Measurements from ENCODE around the gene NTRK3.

The NTRK3 gene

DNA sequence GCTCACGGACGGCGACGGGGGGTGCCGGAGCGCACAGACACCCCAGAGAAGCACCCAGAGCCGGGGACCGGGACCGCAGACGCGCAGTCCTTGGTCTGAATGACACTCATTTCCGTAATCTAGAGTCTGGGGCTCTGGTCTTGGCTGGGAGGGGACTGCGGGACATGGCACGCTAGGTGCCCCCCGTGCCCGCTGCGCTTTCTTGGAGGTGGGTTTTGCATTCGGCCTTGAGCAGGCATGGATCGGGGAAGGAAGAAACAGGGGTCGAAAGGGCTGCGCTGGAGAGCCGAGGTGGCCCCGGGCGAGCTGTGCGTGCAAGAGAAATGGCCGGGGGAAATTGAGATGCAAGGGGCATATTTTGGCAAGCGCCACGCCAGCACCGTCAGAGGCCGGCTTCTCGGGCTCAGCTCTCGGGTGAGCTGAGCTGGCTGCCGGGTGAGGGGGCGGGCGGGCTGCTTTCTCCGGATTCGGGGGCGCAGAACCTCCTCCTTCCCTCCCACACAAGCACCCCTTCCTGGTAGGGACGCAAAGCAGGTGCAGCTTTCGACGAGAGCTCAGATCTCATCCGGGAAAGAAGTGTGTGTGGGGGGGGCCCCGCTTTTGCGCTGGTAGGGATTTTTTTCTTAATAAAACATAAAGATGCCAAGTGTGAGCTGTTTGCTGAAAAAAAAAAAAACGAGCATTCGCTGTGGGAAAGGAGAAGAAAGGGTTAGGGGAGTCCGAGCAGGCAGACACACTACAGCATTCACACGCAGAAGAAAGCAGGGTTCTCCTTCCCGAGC is 963 bp upstream of the NTRK3 start:
- no peak for DNase-seq

DNA sequence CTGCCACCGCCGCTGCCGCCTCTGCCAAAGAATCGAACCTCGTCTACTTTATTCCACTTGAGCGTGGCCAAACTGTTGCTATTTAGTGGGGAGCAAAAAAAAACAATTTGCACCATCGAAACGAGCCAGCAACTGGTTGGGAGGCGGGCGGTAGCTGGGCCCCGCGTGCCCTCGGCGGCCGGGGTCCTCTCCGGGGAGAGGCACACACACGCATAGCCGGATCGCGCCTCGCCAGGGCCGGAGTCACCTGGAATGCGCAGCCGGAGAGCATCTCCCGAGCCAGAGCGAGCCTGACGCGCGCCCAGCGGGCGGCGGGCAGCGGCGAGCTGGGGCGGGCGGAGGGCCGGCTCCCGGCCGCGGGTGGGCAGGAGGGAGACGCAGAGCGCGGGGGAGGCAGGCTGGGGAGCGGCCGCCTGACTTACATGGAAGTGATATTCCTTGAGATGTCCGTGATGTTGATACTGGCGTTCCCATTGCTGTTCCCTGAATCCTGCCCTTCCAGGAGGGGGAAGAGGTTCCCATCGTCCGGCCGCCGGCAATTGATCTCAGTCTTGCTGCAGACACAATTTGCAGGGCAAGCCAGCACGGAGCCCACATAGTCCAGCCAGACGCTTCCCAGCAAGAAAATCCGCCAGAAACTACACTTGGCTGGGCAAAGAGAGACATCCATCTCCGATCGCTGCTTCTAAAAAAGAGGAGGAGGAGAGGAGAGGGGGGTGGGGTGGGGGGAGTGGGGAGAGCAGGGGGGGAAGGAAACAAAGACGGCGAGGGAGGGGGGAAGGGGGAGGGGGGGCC is 858 bp downstream of the NTRK3 start:
- no peak for DNase-seq

- no peak for DNase-seq
These were observed 1.5 kb downstream of the NTRK3 start for GRCh38 chr15:88255087-88255483.

DNA sequence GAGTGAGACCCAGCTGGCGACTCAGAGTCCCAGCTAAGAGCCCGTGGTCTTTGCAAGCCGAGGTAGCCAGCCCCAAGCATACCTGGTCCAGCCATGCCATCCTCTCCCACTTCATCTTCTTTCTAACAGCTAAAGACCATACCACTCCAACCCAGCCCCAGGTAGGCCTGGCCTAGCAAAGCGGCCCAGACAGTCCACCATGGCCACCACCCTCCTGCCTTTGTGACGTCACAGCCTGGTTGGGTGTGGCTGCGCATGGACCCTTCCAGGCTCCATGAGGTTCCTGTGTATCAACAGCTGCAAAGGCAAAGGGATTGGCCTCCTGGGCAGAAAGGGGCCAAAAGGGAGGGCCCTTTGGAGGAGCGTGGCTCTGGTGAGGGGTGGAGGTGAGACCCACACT is 4.1 kb downstream of the NTRK3 start:
- no peak for DNase-seq

- DNase-seq, result no peak
These were observed 5.7 kb downstream of the NTRK3 start for GRCh38 chr15:88250826-88251225.

- no peak for DNase-seq
These were observed 7.3 kb downstream of the NTRK3 start for GRCh38 chr15:88249220-88249619.

DNA sequence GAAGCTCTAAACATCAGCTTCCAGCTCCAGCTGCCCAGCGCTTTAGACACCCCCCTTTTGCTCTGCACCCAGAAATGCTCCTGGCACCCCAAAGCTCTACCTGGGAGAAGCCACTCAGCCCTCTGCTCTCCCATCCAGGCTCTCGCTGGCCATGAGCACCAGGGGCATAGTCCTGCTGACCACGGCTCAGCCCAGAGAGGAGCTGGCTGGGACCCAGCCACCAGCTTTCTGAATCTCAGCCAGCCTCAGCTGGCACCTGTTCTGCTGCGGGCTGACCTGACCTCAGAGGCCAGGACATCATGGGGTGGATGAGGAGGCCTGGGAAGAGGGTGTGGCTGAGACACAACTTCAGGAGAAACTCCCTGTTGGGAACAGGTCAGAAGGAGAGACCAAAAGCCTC is 8.6 kb downstream of the NTRK3 start:
- no peak for DNase-seq

GRCh38 chr15:88246666-88247446 is 9.7 kb downstream of the NTRK3 start:
- peak; percentile 65 for DNase-seq

DNA sequence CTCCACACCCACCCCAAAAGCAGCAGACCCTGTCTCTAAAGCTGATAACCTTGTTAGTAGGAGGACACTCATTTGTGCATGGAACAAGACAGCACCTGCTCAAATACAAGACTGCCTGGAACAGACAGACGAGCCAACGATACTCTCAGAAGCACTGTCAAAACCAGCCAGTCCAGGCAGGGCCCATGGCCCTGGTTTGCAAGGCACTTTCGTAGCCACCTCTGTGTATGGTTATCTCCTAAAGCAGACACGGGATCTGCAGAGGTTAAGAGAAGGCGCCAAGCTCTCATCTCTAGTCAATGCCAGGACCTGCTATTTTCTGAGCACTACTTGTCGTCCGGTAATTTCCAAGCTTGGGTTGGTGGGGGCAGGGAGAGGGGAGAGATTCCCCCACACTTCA is 10.5 kb downstream of the NTRK3 start:
- no peak for DNase-seq

DNA sequence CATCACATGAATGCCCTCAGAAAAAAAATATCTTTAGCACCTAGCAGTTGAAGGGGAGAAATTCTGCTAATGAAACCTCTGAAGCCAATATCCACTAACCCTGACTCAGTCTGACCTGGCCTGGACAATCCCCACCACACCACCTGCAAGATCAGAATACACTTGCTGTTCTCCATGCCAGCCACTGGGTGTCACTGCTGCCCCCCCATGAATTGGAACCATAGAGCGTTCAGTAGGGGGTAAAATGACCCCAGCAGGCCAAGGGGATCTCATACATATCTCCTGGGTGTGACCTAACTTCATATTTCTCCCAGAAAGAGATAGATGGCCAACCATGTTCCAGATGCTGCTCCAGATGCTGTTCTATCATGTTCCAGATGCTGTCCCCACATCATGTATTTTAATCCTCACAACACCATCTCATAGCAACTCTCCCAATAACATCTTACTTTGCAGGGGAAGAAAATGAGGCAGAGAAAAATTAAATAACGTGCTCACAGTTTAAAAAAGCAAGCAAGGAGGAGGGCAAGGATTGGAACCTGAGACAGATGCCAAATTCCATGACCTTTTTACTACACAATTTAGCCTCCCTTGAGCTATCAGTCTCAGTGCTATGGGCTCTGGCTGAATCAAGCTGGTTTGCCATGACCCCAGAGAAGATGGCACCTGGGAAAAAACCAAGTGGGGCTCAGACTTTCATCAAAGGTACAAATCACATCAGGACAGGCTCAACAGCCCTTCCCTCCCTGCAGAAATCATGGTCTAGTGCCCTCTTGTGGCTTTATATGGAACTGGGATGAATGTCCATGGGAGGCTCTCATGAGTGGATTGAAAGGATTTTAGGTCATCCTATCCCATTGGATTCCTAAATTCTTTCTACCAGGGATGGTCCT is 12.4 kb downstream of the NTRK3 start:
- DNase-seq, result peak; percentile 1

- DNase-seq, result no peak
These were observed 13.7 kb downstream of the NTRK3 start for GRCh38 chr15:88242586-88243555.

- no peak for DNase-seq
These were observed 15.1 kb downstream of the NTRK3 start for GRCh38 chr15:88241461-88241860.

- no peak for DNase-seq
These were observed 15.5 kb downstream of the NTRK3 start for GRCh38 chr15:88241060-88241459.

- DNase-seq, result no peak
These were observed 16.9 kb downstream of the NTRK3 start for GRCh38 chr15:88239594-88239993.

DNA sequence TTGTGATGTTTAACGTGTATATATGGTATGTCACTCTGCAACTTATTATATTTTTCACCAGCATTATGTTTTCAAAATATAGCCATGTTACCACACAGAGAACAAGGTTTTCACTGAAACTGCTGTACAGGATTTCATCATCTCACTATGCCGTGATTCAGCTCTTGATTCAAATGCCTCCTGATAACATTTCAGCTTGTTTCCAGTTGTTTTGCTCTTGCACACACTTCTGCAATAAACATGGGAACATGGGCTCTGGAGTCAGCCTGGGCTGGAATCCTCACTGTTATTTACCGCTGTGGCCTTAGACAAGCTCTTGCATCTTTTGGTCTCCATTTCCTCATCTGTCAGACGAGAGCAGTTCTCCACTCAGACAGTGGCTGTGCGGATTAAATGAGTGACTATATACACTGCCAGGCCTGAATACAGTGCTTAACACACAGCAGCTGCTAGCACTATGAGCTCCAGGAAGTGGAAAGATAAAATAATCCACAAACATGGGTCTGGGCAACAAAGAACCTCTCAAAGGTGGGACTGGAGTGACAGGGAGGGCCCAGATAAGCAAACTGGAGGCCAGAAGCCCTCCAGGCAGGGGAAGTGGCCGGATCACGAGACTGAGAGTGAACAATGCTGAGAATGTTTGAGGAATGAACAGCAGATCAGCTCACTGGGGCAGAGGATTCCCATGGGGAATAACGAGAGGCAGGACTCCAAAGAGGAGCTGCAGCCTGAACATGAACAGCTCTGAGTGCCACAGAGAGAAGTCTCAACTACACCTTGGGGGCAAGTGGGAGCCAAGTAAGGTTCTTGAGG is 17.7 kb downstream of the NTRK3 start:
- no peak for DNase-seq

- no peak for DNase-seq
These were observed 21.8 kb downstream of the NTRK3 start for GRCh38 chr15:88234711-88235110.

GRCh38 chr15:88233921-88234320 is 22.6 kb downstream of the NTRK3 start:
- no peak for DNase-seq

GRCh38 chr15:88232771-88233201 is 23.8 kb downstream of the NTRK3 start:
- no peak for DNase-seq

DNA sequence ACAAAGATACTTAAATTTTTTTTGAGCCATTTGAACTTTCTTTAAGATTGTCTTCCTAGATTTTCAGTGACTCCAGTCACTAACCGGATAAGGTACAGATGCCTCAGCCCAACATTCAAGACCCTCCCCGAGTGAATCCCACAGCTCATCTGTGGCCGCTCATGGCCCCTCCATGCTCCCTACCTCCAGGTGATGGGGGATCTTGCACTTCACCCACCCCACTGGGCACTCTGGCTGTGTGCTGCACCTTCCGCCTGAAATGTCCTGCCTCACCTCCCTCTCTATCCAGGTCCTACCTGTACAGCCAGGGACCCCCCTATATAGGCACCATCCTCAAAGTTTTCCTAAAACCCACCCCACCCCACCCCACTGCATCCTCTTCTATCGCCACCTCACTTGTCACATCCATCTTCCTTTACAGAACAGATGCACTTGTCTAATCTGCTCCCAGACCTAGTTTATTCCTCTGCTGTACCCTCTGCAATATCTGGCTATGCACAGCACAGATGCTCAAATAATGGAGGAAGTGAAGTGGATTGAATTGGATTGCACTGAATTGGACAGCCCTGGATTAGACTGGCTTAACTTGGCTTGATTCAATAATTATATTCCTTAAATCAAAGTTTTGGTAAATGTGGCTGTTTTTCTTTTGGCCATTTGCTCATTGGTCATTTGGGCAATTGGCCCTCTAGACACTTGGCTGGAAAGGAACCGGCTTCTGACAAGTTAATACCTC is 24.5 kb downstream of the NTRK3 start:
- DNase-seq, result no peak

DNA sequence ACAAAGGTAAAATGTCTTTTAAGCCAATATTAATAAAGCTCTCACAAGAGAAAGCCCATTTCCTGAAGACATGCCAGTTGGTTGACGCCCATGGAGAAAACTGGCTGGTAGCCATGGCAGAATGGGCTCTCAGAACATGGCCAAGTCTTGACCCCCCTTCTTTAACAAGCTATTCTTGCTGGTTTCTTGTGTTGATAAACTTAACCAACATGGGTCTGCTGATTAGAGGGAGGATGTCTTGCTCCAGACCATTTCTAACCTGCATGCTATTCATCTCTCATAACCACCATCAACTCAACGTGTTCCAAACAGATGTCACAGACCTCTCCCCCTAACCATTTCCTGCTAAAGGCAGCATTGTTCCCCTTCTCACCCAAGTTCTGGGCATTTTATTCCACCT is 25.7 kb downstream of the NTRK3 start:
- DNase-seq, result no peak
